ENCODE data around the gene GRAP.

- TF ChIP-seq CTCF (IDR thresholded peaks at IDR 0.05), result no peak
- TF ChIP-seq POLR2A (IDR thresholded peaks at IDR 0.05), result no peak
- TF ChIP-seq POLR2AphosphoS5 (IDR thresholded peaks at IDR 0.05), result no peak
Measured at GRCh38 chr17:19012171-19013080, 34.3 kb downstream of the GRAP start.

Data from prostate gland (tissue), 2 donors.